ENCODE results near the gene NDUFC2. TPM values are rescaled to one million over a fixed set of nuclear protein-coding genes. Genes with fewer than 3 reads are reported as not detected.

Gene NDUFC2
- total and polyA plus RNA-seq, 4 donors: 55.7 to 190 (median 171) TPM

DNA sequence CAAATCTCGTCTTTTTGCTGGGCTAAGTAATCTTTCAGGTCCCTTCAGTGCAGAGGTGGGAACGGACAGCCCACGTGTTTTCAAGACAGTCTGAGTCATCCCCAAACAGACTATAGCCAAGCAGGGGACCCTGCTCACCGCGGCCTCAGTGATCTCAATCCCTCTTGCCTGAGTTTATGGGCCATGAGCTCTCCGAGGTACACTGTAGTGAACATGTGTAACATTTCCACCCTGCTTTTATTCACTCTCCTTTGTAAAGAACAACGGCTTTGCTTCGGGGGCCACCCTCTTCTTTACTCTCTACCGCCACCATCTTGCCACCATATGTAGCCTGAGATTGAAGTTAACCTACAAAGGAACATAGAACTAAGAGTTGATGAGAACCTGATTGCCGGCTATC, 45.0 kb downstream of the NDUFC2 start:
- Histone ChIP-seq H3K9me3 (ENCODE audit: control insufficient read depth in 4 of 4, insufficient read depth in 3 of 4, low read length in 3 of 4) (no peaks in the 10 kb centered on the region), H3K4me1 (ENCODE audit: control insufficient read depth in 5 of 5, insufficient read depth in 5 of 5, low read length in 5 of 5) (peaks cover 5 to 22% (median 11%) of the 10 kb centered on the region in 5 donors), H3K27me3 (ENCODE audit: control insufficient read depth in 3 of 3, insufficient read depth in 3 of 3, low read length in 2 of 3) (no peaks in the 10 kb centered on the region), H3K9ac (ENCODE audit: insufficient read depth in 1 of 2, low read length in 2 of 2) (no peak overlapping the region), H3K27ac (ENCODE audit: low read depth in 1 of 2, low read length in 1 of 2) (no peak overlapping the region), H3K36me3 (ENCODE audit: control insufficient read depth in 4 of 4, insufficient read depth in 4 of 4, low read length in 4 of 4) (no peaks in the 10 kb centered on the region), H3K4me3 (no peak overlapping the region)
- TF ChIP-seq, protein P1, sequence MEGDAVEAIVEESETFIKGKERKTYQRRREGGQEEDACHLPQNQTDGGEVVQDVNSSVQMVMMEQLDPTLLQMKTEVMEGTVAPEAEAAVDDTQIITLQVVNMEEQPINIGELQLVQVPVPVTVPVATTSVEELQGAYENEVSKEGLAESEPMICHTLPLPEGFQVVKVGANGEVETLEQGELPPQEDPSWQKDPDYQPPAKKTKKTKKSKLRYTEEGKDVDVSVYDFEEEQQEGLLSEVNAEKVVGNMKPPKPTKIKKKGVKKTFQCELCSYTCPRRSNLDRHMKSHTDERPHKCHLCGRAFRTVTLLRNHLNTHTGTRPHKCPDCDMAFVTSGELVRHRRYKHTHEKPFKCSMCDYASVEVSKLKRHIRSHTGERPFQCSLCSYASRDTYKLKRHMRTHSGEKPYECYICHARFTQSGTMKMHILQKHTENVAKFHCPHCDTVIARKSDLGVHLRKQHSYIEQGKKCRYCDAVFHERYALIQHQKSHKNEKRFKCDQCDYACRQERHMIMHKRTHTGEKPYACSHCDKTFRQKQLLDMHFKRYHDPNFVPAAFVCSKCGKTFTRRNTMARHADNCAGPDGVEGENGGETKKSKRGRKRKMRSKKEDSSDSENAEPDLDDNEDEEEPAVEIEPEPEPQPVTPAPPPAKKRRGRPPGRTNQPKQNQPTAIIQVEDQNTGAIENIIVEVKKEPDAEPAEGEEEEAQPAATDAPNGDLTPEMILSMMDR (IDR thresholded peaks at IDR 0.05; ENCODE audit: control extremely low read depth, extremely low read depth): no peak
- no peak for ATAC-seq (ENCODE audit: insufficient read depth, low FRiP score)
- DNase-seq: no peak
- 72 to 89% methylated on average over 10 of the region's 10 CpGs for WGBS, 2 donors

- H3K36me3 ChIP-seq (ENCODE audit: control insufficient read depth in 4 of 4, insufficient read depth in 4 of 4, low read length in 4 of 4): no peaks in the 10 kb centered on the region
- no peak overlapping the region for H3K9ac ChIP-seq (ENCODE audit: insufficient read depth in 1 of 2, low read length in 2 of 2)
- H3K4me3 ChIP-seq: no peak overlapping the region
- H3K27ac ChIP-seq (ENCODE audit: low read depth in 1 of 2, low read length in 1 of 2): no peak overlapping the region
- H3K9me3 ChIP-seq (ENCODE audit: control insufficient read depth in 4 of 4, insufficient read depth in 3 of 4, low read length in 3 of 4): no peaks in the 10 kb centered on the region
- DNase-seq (no peak), ATAC-seq (ENCODE audit: insufficient read depth, low FRiP score) (no peak)
- TF ChIP-seq, protein P1 (IDR thresholded peaks at IDR 0.05; ENCODE audit: control extremely low read depth, extremely low read depth): no peak
- H3K27me3 ChIP-seq (ENCODE audit: control insufficient read depth in 3 of 3, insufficient read depth in 3 of 3, low read length in 2 of 3): no peaks in the 10 kb centered on the region
- WGBS, 2 donors: 50 to 81% methylated on average over 4 of the region's 4 CpGs
- peaks cover 5 to 21% (median 10%) of the 10 kb centered on the region in 5 donors for H3K4me1 ChIP-seq (ENCODE audit: control insufficient read depth in 5 of 5, insufficient read depth in 5 of 5, low read length in 5 of 5)
Observed at GRCh38 chr11:78033040-78033439, 46.6 kb downstream of the NDUFC2 start.

DNA sequence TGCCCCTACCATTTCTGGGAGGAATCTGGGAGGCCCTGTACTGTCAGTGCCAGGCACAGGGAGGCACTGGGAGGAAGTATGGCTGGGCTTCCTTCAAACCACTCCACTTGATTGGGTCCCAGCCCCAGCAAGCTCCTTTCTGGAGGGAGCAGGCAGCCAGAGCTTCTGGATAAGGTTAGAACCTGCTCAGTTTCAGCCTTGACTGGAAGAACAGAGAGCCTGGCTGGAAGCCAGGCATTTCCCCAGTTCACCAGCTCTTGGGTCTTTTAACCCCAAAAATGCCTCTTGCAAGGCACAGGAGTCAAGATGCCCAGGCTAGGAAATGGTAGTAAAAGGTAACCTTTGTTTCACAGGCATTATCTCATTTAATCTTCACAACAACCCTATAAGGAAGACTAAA, 47.6 kb downstream of the NDUFC2 start:
- no peak overlapping the region for H3K4me3 ChIP-seq
- DNase-seq (no peak), ATAC-seq (ENCODE audit: insufficient read depth, low FRiP score) (no peak)
- no peaks in the 10 kb centered on the region for H3K27me3 ChIP-seq (ENCODE audit: control insufficient read depth in 3 of 3, insufficient read depth in 3 of 3, low read length in 2 of 3)
- TF ChIP-seq, protein P1 (IDR thresholded peaks at IDR 0.05; ENCODE audit: control extremely low read depth, extremely low read depth): no peak
- H3K9ac ChIP-seq (ENCODE audit: insufficient read depth in 1 of 2, low read length in 2 of 2): no peak overlapping the region
- H3K9me3 ChIP-seq (ENCODE audit: control insufficient read depth in 4 of 4, insufficient read depth in 3 of 4, low read length in 3 of 4): no peaks in the 10 kb centered on the region
- H3K4me1 ChIP-seq (ENCODE audit: control insufficient read depth in 5 of 5, insufficient read depth in 5 of 5, low read length in 5 of 5): peaks cover 5 to 21% (median 10%) of the 10 kb centered on the region in 5 donors
- no peak overlapping the region for H3K27ac ChIP-seq (ENCODE audit: low read depth in 1 of 2, low read length in 1 of 2)
- H3K36me3 ChIP-seq (ENCODE audit: control insufficient read depth in 4 of 4, insufficient read depth in 4 of 4, low read length in 4 of 4): no peaks in the 10 kb centered on the region

DNA sequence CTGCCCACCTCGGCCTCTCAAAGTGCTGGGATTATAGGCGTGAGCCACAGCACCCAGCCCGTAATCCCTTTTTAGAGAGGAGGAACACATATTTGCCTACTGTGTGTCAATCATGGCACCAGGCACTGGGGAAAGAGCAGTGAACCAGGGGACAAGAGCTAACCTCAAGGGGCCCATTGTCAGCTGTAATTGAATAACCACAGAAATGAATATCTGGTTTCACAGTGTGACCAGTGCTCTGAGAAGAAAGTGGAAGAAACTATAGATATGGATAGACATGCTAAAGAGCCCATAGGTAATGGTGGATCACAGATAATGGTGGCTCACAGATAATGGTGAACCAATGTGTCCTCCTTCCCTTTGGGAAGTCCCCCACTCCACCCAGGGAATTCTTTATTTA, 48.0 kb downstream of the NDUFC2 start:
- Histone ChIP-seq H3K9me3 (ENCODE audit: control insufficient read depth in 4 of 4, insufficient read depth in 3 of 4, low read length in 3 of 4) (no peaks in the 10 kb centered on the region), H3K9ac (ENCODE audit: insufficient read depth in 1 of 2, low read length in 2 of 2) (no peak overlapping the region), H3K36me3 (ENCODE audit: control insufficient read depth in 4 of 4, insufficient read depth in 4 of 4, low read length in 4 of 4) (no peaks in the 10 kb centered on the region), H3K4me1 (ENCODE audit: control insufficient read depth in 5 of 5, insufficient read depth in 5 of 5, low read length in 5 of 5) (peaks cover 5 to 21% (median 10%) of the 10 kb centered on the region in 5 donors), H3K4me3 (no peak overlapping the region), H3K27ac (ENCODE audit: low read depth in 1 of 2, low read length in 1 of 2) (no peak overlapping the region), H3K27me3 (ENCODE audit: control insufficient read depth in 3 of 3, insufficient read depth in 3 of 3, low read length in 2 of 3) (no peaks in the 10 kb centered on the region)
- ATAC-seq (ENCODE audit: insufficient read depth, low FRiP score) (no peak), DNase-seq (no peak)
- TF ChIP-seq, protein P1 (IDR thresholded peaks at IDR 0.05; ENCODE audit: control extremely low read depth, extremely low read depth): no peak
- WGBS, 2 donors: 88 to 93% methylated on average over 3 of the region's 3 CpGs

All from lung (tissue), 12 donors.